Mesodermal cell (in vitro differentiated cells): Measurements from ENCODE around the gene CLCF1.

ENCODE experiments used
- H3K27ac ChIP-seq: 2 replicates; pipeline ENCODE4 v1.7.0; 2013; ENCODE audit warnings: mild to moderate bottlenecking, low read depth, low read length, moderate library complexity; ENCODE audit not compliant: severe bottlenecking
- H3K36me3 ChIP-seq: 2 replicates; pipeline ENCODE4 v1.7.1; 2013; ENCODE audit warnings: mild to moderate bottlenecking, low read length, moderate library complexity; ENCODE audit not compliant: control insufficient read depth, insufficient read depth
- H3K4me1 ChIP-seq: one replicate; pipeline ENCODE4 v1.7.1; 2013; ENCODE audit warnings: mild to moderate bottlenecking, low read length; ENCODE audit not compliant: insufficient read depth, control insufficient read depth, poor library complexity, severe bottlenecking
- H3K4me3 ChIP-seq: 2 replicates; pipeline ENCODE4 v1.7.0; 2013; ENCODE audit warnings: low read length, control low read depth, mild to moderate bottlenecking; ENCODE audit not compliant: insufficient read depth, poor library complexity, severe bottlenecking; ENCODE audit errors: extremely low read depth
- H3K9me3 ChIP-seq: 2 replicates; pipeline ENCODE4 v1.7.1; 2013; ENCODE audit warnings: mild to moderate bottlenecking, low read length, moderate library complexity; ENCODE audit not compliant: control insufficient read depth
- WGBS, 2 experiments: methylation state at CpG; one replicate each; pipeline ENCODE4 v1.1.5; 2013; ENCODE audit warnings: missing lambda C conversion rate in 2 of 2; ENCODE audit not compliant: insufficient coverage in 2 of 2; 5-methylcytosine and 5-hydroxymethylcytosine counted together

The CLCF1 gene

DNA sequence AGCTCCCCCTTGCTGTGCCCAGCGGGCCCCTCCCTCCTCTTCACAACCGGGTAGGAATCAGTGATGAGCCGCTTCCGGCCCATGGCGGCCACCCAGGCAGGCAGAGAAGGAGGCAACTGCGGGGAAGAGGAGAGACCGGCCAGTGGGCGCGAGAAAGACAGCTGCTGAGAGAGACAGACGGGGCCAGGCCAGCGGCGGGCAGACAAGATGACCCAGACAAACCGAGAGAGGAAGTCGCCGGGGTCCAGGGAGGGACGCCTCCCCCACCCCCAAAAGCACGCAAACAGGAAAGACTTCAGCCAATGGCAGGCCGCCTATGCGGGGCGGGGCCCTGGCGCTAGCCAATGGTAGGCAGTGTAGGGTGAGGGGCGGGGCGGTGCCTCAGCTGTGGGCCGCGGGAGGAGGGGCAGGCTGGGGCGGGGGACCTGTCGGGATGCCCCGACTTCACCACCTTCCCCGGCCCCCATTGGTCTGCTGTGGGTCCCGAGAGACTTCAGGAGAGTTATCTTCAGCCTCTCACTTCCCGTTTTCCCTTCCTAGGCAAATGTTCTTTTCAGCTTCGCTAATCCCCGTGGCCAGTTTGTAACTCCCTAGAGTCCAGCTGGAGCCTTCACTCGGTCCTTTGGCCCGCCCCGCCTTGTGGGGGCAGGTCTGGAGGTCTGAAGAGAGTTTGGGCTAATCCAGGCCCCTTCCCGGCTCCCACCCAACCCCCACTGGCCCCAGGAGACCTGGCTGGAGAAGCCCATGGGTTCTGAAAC lies 19.9 kb downstream of the CLCF1 start, which contains the start of gene POLD4:
Gene POLD4, minus strand, starts transcription at position 230 of the 758 bp plus-strand sequence. Its CDS starts 147 bp downstream, at position 83.
- Histone ChIP-seq H3K4me3 (peak within 1 kb of the TSS; percentile 60), H3K9me3 (no peaks in the 10 kb centered on the region), H3K36me3 (no peaks in the 10 kb centered on the region), H3K27ac (peak within 1 kb of the TSS; percentile 94), H3K4me1 (peaks cover 49% of the 10 kb centered on the region)
- WGBS, 2 experiments, result 0% methylated on average over 10 to 20 of the region's 37 CpGs

DNA sequence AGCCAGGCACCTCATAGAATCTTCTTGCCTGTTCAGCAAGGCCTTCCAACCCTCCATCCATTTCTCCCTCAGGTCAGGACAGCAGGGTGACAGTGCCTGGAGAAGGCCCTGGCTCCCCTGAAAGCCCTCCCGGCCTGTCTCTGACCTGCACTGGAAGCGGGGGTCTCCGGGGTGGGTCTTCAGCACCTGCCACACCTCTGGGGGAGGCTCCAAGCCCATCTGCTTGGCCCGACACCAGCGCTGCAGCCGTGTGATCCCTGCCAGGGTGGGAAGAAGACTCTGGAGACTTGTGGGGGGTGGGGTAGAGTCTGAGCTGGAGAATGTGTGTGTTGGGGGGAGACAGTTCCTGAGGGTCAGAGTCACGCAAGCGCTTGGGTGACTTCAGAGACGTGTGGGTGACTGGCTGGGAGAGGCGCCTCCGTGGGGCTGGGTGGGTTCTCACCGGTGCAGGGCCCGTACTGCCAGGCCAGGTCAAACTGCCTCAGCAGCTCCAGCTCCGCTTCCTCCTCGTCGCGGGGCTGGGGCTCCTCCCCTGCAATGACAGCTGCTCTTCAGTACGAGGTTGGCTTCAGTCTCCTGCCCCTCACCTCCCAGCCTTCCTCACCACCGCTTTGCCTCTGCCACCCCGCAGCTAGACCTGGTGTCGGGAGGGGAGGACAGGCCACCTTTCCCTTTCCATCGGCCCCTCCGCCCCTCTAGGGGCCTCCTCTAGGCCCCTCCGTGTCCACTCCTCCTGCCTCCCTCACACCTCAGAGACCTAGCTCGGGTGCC lies 20.7 kb downstream of the CLCF1 start:
- Histone ChIP-seq H3K36me3 (no peaks in the 10 kb centered on the region), H3K4me3 (peak overlapping the region; percentile 60), H3K27ac (peak overlapping the region; percentile 94), H3K9me3 (no peaks in the 10 kb centered on the region), H3K4me1 (peaks cover 46% of the 10 kb centered on the region)
- WGBS, 2 experiments, result 35 to 40% methylated on average over 14 to 21 of the region's 25 CpGs

DNA sequence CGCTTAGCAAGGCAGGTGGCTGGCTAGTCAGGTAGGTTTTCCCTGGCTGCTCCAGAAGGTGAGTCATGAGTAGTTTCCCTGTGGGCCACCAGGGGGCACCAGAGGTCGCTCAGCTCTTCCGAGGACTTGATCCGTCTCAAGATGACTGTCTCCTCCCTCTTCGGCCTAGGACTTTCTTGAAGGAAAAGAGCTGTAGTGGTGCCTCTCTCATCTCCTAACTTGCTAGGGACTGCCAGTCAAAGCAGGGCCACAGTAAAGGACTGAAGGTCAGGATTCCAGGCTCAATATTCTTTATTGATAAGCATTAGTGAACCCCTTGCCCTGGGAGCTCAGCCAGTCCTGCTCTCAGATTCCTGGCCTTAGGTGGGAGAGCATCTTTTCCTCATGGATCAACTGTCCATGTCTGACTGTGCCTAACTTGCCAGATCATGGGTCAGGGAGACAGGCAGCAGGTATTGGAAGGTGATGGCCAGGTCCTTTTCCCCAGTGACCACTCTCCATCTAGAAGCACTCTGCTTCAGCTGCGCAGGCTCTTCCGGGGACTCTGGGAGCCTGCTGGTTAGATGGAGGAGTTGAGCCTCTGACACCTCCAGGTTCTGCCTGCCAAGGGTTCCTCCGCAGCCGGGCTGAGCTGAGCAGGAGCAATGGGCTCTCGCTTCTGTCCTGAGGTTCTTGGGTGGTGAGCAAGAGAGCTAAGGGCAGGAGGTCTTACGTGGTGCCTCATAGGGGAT lies 22.0 kb downstream of the CLCF1 start:
- Histone ChIP-seq H3K9me3 (no peaks in the 10 kb centered on the region), H3K4me1 (peaks cover 36% of the 10 kb centered on the region), H3K4me3 (no peak overlapping the region), H3K27ac (no peak overlapping the region), H3K36me3 (no peaks in the 10 kb centered on the region)
- WGBS, 2 experiments, result 37 to 52% methylated on average over 7 to 8 of the region's 11 CpGs

DNA sequence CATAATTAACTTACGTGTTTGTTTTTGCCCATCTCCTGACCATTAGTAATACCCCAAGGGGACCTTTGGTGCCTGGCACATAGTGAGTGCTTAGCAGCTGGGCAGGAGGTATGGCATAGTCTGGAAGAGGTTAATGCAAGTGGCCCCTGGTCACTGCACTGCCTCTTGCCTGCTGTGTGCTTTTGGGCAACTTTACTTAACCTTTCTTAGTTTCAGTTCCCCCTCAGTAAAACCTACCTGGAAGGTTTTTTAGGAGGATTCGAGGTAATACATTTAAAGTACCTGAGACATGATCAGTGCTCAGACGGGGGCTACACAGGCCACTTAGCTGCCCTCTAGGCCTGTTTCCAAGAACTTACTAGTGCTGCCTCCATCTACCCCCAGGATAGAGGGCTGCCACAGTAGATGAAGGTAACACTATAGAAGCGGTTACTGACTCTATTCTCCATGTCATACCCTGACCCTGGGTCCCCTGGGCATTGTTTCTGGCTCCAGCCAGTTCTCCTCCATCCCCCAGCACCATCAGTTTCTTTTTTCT lies 23.4 kb downstream of the CLCF1 start:
- Histone ChIP-seq H3K4me1 (peaks cover 25% of the 10 kb centered on the region), H3K4me3 (no peak overlapping the region), H3K36me3 (no peaks in the 10 kb centered on the region), H3K9me3 (no peaks in the 10 kb centered on the region), H3K27ac (no peak overlapping the region)
- WGBS, 2 experiments, result 92% methylated on average over 2 of the region's 4 CpGs; no CpG with 5 or more reads in 1 of the 2 experiments

DNA sequence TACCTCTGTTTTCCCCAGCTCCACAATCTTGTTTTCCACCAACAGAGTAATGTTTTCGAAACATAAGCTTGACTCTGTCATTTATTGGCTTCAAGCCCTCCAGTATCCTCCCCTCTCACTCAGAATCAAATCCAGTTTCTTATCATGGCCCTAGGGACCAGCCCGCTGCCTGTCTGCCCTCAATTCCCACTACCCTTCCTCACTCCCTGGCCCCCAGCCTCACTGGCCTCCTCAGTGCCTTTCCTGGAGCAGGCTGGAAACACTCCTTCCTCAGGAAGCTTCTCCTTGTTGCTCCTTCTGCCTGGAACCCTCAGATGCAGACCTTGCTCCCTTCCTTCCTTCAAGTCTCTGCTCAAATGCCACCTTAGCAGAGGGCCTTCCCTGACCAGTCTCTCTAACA lies 23.9 kb downstream of the CLCF1 start:
- no peak overlapping the region for H3K27ac ChIP-seq
- H3K4me3 ChIP-seq, result no peak overlapping the region
- no peaks in the 10 kb centered on the region for H3K9me3 ChIP-seq
- peaks cover 21% of the 10 kb centered on the region for H3K4me1 ChIP-seq
- H3K36me3 ChIP-seq, result no peaks in the 10 kb centered on the region
- 95 to 100% methylated on average over 2 of the region's 2 CpGs for WGBS, 2 experiments

DNA sequence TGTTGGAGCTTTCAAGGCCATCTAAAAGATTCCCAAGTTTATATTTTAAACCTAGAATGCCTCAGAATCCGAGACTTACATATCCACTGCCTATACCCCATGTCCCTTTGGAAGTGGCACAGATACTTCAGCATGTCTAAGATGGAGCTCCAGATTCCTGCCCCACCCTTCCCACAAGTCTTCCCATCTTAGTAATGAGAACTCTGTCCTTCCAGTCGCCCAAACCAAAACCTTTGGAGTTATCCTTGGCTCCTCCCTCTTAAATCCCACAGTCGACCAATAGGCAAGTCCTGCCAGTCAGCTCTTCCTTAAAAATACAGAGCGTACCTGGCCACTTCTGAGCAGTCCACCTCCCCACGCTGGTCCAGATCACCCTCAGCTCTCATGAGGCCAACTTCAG lies 24.4 kb downstream of the CLCF1 start:
- WGBS, 2 experiments, result 78 to 96% methylated on average over 4 to 5 of the region's 5 CpGs
- Histone ChIP-seq H3K27ac (no peak overlapping the region), H3K9me3 (no peaks in the 10 kb centered on the region), H3K4me1 (peaks cover 17% of the 10 kb centered on the region), H3K36me3 (no peaks in the 10 kb centered on the region), H3K4me3 (no peak overlapping the region)

DNA sequence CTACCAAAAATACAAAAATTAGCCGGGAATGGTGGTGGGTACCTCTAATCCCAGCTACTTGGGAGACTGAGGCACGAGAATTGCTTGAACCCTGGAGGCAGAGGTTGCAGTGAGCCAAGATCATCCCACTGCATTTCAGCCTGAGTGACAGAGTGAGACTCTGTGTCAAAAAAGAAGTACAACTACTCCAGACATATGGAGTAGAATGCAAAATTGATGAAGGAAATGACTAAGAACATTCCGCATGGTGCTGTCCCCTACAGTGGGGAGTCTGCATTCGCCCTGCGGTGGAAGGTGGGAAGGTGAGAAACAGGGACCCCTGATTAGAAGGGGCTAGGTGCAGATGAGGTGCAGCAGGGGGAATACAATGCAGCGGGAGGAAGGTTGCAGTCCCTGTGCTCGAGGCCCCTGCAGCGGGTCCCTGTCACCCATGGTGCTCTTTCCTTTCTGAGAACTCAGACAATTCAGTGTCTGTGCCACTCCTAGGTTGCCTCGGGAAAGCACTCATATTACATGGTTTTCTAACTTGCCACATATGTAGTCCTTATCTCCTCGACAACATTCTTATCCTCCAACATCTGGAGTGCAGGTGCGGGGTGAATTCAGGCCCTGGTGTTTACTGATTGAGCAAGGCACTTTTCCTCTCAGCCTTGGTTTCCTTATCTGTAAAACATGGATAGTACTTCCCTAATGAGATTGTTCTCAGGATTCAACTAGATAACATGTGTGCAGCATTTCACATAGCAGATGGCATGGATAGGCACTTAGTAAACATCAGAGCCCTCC lies 25.2 kb downstream of the CLCF1 start:
- no peaks in the 10 kb centered on the region for H3K9me3 ChIP-seq
- no peak overlapping the region for H3K27ac ChIP-seq
- 95 to 97% methylated on average over 5 to 10 of the region's 11 CpGs for WGBS, 2 experiments
- no peaks in the 10 kb centered on the region for H3K36me3 ChIP-seq
- H3K4me3 ChIP-seq, result no peak overlapping the region
- H3K4me1 ChIP-seq, result peaks cover 16% of the 10 kb centered on the region

DNA sequence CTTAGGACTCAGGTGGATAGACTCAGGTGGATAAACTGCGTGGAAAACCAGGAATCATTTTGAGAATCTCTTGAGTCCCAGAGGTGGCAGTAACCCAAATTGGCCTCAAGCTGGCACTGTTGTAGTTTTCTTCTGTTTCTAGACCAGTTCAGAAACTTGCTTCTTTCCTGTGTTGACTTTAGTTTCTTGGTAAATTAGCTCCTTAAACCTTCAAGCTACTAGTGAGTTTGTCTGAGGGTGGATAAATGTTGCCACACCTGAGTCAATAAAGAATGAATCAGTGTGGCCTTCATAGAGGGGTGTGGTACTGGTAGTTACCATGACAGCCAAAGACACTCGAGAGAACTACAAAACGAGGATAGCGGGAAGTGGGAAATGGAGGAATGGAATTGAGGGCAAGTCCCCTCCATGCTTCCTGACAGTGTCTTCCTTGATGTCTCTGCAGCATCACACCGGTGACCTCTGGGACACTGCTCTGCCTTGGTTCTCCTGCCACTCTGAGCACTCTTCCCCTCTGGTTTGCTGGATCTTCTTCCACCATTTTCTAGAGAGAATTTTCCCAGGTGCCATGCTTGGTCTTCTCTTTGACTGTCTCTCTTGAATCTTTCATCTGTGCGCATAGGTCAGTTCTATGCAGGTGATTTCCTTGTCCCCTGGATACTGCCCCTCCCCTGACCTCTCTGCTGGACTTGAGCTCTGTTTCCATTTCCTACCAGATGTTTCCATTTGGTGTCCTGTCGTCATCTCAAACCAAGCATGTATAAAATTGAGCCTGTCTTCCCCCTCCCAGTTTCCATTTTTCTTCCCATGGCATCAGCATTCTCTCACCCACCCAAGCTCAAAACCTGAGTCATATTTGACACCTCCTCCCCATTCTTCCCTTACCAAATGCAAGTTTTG lies 27.2 kb downstream of the CLCF1 start:
- 68 to 82% methylated on average over 4 to 7 of the region's 7 CpGs for WGBS, 2 experiments
- Histone ChIP-seq H3K4me3 (no peak overlapping the region), H3K27ac (no peak overlapping the region)

DNA sequence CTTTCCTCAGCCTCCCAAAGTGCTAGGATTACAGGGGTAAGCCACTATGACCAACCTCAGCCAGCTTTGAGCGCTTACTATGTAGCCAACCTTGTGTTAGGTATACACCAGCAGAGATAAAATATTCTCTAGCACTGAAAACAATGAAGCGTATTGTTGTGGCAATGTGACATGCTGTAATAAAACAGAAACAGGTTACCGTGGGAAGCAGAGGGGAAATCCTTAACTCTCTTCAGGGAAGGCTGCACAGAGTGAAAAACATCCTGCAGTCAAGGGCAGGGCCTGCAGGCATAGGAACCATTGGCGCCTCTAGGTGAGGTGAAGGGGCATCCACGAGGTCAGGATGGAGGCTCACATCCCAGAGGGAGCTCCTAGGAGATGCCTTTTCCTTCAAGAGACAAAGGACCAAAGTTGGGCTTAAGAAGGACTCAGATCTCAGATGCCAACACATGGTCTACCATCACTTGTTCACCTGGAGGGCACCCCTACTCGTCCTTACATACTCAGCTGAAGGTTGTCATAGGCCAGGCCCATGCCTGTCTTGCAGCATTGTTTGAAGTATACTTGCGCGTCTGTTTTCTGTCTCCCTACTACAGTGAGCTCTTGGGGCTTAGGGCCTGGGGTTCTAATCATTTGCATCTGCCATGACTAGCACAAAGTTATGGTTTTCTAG lies 28.0 kb downstream of the CLCF1 start:
- Histone ChIP-seq H3K9me3 (peaks cover 7% of the 10 kb centered on the region), H3K27ac (no peak overlapping the region), H3K36me3 (no peaks in the 10 kb centered on the region), H3K4me3 (no peak overlapping the region), H3K4me1 (peaks cover 16% of the 10 kb centered on the region)
- WGBS, 2 experiments, result 84 to 85% methylated on average over 5 of the region's 8 CpGs

More for the DNA sequence above, 27.2 kb downstream of the CLCF1 start:
- Histone ChIP-seq H3K36me3 (no peaks in the 10 kb centered on the region), H3K4me1 (peaks cover 16% of the 10 kb centered on the region), H3K9me3 (peaks cover 7% of the 10 kb centered on the region)
